Measurements from ENCODE around the gene SMIM38.

SMIM38 gene

DNA sequence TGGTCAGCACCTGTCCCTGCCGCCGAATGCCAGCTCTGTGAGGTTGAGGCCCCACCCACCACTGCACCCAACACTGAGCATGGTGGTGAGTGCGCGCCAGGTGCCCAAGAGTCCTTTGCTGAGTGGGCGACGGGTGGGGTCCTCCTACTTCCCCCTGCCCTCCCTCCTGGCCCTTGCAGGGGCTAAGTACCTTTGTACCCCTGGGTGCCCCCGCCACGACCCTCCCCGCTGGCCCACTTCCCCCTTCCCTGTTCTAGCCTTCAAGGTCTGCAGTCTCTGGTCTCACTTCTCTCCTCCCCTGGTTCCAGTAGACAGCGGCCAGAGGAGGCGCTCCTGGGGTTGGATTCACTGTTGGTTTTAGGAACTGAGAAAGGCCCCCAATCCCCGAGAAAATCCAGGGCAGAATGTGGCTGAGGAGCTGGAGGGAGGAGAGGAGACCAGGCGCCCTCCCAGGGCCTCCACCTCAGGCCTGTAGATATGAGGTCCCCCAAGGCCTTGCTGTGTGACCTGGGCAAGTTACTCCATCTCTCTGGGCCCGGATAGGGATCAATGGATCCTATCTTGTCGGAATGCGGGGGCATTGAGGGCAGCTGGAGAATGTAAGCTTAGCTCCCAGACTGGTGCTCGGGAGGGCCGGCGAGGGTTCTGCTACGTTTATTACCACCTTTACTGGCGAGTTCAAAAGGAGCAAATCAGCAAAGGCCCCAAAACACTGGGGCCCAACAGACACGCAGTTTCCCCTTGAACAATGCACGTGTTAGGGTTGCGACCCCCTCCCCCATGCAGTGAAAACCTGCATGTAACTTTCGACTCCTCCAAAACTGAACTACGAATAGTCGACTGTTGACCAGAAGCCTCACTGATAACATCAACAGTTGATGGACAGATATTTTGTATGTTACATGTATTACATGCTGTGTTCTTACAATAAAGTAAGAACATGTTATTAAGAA is 31.9 kb upstream of the SMIM38 start:
- TF ChIP-seq, protein P1, sequence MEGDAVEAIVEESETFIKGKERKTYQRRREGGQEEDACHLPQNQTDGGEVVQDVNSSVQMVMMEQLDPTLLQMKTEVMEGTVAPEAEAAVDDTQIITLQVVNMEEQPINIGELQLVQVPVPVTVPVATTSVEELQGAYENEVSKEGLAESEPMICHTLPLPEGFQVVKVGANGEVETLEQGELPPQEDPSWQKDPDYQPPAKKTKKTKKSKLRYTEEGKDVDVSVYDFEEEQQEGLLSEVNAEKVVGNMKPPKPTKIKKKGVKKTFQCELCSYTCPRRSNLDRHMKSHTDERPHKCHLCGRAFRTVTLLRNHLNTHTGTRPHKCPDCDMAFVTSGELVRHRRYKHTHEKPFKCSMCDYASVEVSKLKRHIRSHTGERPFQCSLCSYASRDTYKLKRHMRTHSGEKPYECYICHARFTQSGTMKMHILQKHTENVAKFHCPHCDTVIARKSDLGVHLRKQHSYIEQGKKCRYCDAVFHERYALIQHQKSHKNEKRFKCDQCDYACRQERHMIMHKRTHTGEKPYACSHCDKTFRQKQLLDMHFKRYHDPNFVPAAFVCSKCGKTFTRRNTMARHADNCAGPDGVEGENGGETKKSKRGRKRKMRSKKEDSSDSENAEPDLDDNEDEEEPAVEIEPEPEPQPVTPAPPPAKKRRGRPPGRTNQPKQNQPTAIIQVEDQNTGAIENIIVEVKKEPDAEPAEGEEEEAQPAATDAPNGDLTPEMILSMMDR (IDR thresholded peaks at IDR 0.05): no peak
- Histone ChIP-seq H3K4me1 (ENCODE audit: control insufficient read depth in 1 of 2, insufficient read depth in 1 of 2, low read depth in 1 of 2, low read length in 1 of 2) (no peaks in the 10 kb centered on the region), H3K4me3 (ENCODE audit: low read depth in 1 of 2, low read length in 1 of 2) (no peak overlapping the region), H3K36me3 (no peaks in the 10 kb centered on the region), H3K27me3 (peaks cover 14% of the 10 kb centered on the region), H3K27ac (no peak overlapping the region), H3K9me3 (no peaks in the 10 kb centered on the region)

DNA sequence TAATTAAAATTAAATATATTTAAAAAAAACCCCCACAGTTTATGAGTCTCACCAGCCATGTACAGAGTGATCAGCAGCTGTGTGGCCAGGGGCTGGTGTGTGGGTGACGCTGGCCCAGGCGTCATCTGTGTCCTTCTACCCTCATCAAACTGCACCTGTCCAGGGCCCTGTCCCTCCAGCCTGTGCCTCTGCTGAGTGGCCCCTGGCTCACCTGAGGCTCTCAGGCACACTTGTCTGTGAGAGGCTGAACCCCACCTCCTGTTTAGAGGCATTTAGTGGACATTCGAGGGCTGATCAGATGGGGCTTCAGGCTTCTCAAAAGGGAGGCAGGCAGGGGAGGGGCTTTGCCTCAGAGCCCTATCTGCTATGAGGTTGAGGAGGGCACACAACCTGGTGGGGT is 29.9 kb upstream of the SMIM38 start:
- Histone ChIP-seq H3K27ac (no peak overlapping the region), H3K9me3 (no peaks in the 10 kb centered on the region), H3K27me3 (peaks cover 14% of the 10 kb centered on the region), H3K4me1 (ENCODE audit: control insufficient read depth in 1 of 2, insufficient read depth in 1 of 2, low read depth in 1 of 2, low read length in 1 of 2) (no peaks in the 10 kb centered on the region), H3K36me3 (no peaks in the 10 kb centered on the region), H3K4me3 (ENCODE audit: low read depth in 1 of 2, low read length in 1 of 2) (no peak overlapping the region)
- TF ChIP-seq, protein P1 (IDR thresholded peaks at IDR 0.05): no peak

DNA sequence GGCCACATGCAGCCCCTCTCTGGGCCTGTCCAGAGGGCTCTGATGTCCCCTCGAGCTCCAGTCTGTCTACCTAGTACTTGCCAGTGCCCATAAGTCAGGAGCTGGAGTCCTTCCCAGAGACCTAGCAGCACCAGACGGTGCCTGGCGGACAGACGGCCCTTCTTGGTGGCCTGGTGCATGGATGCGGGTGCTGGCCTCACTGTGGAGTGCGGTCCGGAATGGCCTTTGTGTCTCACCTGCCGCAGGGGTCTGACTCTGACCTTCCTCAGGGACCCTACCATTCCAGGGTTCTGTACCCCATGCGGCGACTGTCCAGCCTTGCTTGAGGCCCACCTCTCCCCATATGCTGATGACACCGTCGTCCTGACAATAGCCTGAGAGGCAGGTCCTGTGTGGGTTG is 29.4 kb upstream of the SMIM38 start:
- no peak overlapping the region for H3K27ac ChIP-seq
- TF ChIP-seq, protein P1 (IDR thresholded peaks at IDR 0.05): no peak
- H3K9me3 ChIP-seq: no peaks in the 10 kb centered on the region
- H3K27me3 ChIP-seq: peaks cover 14% of the 10 kb centered on the region
- H3K4me1 ChIP-seq (ENCODE audit: control insufficient read depth in 1 of 2, insufficient read depth in 1 of 2, low read depth in 1 of 2, low read length in 1 of 2): no peaks in the 10 kb centered on the region
- no peaks in the 10 kb centered on the region for H3K36me3 ChIP-seq
- H3K4me3 ChIP-seq (ENCODE audit: low read depth in 1 of 2, low read length in 1 of 2): no peak overlapping the region

DNA sequence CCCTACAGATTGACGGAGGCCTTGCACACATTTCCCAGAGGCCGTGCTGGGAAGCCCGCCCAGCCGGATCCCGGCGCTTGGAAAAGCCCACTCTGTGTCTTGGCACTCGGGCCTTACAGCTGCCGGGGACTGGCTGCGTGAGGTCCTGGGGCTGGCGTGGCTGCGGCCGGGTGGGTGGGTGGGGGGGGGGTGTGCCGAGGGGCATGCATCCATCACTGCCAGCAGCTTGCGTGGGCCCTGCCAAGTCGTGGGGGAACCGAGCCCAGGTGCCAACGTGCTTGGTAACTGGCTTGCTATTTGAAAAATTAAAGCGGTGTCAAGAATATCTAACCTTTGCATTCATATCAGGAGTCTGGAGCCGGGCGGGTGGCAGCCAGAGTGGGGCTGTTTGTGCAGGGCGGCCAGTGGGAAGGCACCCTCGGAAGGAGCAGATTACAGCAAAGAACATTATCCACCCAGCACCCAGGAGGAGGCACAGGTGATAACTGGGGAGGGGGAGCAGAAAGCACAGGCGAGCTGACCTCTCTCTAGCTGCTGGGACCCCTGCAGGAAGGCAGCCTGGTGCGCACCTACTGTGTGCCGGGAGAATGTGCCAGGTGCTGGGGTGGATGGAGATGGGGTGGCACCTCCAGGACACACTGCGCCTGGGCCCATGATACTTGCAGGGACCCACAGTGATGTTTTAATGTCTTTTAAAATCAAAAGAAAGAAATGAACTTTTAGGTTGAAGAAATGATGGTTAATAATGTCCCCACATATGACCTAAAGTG is 28.5 kb upstream of the SMIM38 start:
- Histone ChIP-seq H3K4me1 (ENCODE audit: control insufficient read depth in 1 of 2, insufficient read depth in 1 of 2, low read depth in 1 of 2, low read length in 1 of 2) (no peaks in the 10 kb centered on the region), H3K27me3 (peaks cover 14% of the 10 kb centered on the region), H3K9me3 (no peaks in the 10 kb centered on the region), H3K4me3 (ENCODE audit: low read depth in 1 of 2, low read length in 1 of 2) (no peak overlapping the region), H3K27ac (no peak overlapping the region), H3K36me3 (no peaks in the 10 kb centered on the region)
- TF ChIP-seq, protein P1 (IDR thresholded peaks at IDR 0.05): no peak

DNA sequence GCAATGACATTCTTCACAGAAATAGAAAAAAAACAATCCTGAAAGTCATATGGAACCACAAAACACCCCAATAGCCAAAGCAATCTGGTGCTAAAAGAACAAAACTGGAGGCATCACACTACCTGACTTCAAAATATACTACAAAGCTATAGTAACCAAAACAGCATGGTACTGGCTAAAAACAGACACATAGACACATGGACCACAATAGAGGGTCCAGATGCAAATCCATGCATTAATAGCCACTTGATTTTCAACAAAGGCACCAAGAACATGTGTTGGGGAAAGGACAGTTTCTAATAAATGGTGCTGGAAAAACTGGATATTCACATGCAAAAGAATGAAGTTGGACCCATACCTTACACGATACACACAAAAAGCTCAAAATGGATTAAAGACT is 27.9 kb upstream of the SMIM38 start:
- TF ChIP-seq, protein P1 (IDR thresholded peaks at IDR 0.05): no peak
- Histone ChIP-seq H3K36me3 (no peaks in the 10 kb centered on the region), H3K4me1 (ENCODE audit: control insufficient read depth in 1 of 2, insufficient read depth in 1 of 2, low read depth in 1 of 2, low read length in 1 of 2) (no peaks in the 10 kb centered on the region), H3K9me3 (no peaks in the 10 kb centered on the region), H3K4me3 (ENCODE audit: low read depth in 1 of 2, low read length in 1 of 2) (no peak overlapping the region), H3K27me3 (peaks cover 10% of the 10 kb centered on the region), H3K27ac (no peak overlapping the region)
